ENCODE results near the gene SEC14L3. TPM values are rescaled to one million over a fixed set of nuclear protein-coding genes. Genes with fewer than 3 reads are reported as not detected.

The SEC14L3 gene
- total and polyA plus RNA-seq, 2 of the 4 experiments (the other 2 are of a cell fraction): not detected

GRCh38 chr22:30500628-30501027 is 28.8 kb upstream of the SEC14L3 start:
- no CpG with 5 or more reads among the region's 6 CpGs for WGBS, 2 experiments (ENCODE audit: extremely low coverage in 2 of 2, insufficient read length in 1 of 2)
- no peak overlapping the region for H4K91ac ChIP-seq (ENCODE audit: insufficient read depth, low read depth, low read length)
- H3K4ac ChIP-seq (ENCODE audit: low read depth, low read length): no peak overlapping the region
- no peak overlapping the region for H3K4me3 ChIP-seq (ENCODE audit: insufficient read depth, low read depth, low read length)
- TF ChIP-seq POLR2A (IDR thresholded peaks at IDR 0.05; ENCODE audit: low read depth, low read length) (no peak), CHD1 (IDR thresholded peaks at IDR 0.05; ENCODE audit: low read depth, low read length) (no peak), BHLHE40 (IDR thresholded peaks at IDR 0.05; ENCODE audit: low read depth, low read length) (no peak), FOS (IDR thresholded peaks at IDR 0.05; ENCODE audit: low read depth, low read length) (no peak), MAZ (IDR thresholded peaks at IDR 0.05; ENCODE audit: borderline replicate concordance, low read depth, low read length) (no peak), RAD21 (IDR thresholded peaks at IDR 0.05; ENCODE audit: low read length) (no peak), CTCF (conservative IDR thresholded peaks at IDR 0.05; ENCODE audit: low read depth, low read length) (no peak), RCOR1 (IDR thresholded peaks at IDR 0.05; ENCODE audit: insufficient replicate concordance, low read length) (no peak), MXI1 (IDR thresholded peaks at IDR 0.05; ENCODE audit: borderline replicate concordance, low read depth, low read length) (no peak)
- H3K27ac ChIP-seq (ENCODE audit: insufficient read depth, low read length): no peak overlapping the region
- H3K4me2 ChIP-seq (ENCODE audit: low read depth, low read length): no peak overlapping the region
- no peaks in the 10 kb centered on the region for H3K79me1 ChIP-seq (ENCODE audit: low read depth in 1 of 2, low read length in 2 of 2)
- no peak overlapping the region for H4K8ac ChIP-seq (ENCODE audit: low read depth in 2 of 2, low read length in 2 of 2)
- no peaks in the 10 kb centered on the region for H3K9me3 ChIP-seq (ENCODE audit: control insufficient read depth, insufficient read depth, low read length)
- in situ Hi-C loops (cut with MboI; ENCODE audit: low sequenced_read_pairs): no loop called here
- H3K4me1 ChIP-seq (ENCODE audit: control insufficient read depth, insufficient read depth, low read length): no peaks in the 10 kb centered on the region
- dilution Hi-C loops (cut with HindIII; ENCODE audit: low sequenced_read_pairs, unreplicated experiment): no loop called here
- DNase-seq (no peak), ATAC-seq (ENCODE audit: low read depth) (no peak)
- no peak overlapping the region for H2AK9ac ChIP-seq (replicated peaks; ENCODE audit: low read depth, low read length, poor library complexity)
- peaks cover 38% of the 10 kb centered on the region for H3K27me3 ChIP-seq (ENCODE audit: control insufficient read depth, insufficient read depth, low read length)
- H3K56ac ChIP-seq (ENCODE audit: extremely low read depth, insufficient read depth, low read length): no peak overlapping the region
- CTCF ChIA-PET: no interaction called here
- H2AFZ ChIP-seq (replicated peaks; ENCODE audit: low read length, poor library complexity): no peak overlapping the region
- H2BK15ac ChIP-seq (ENCODE audit: low read depth, low read length): no peak overlapping the region
- no TSS peak for BruUV-seq (replicated peaks)
- no peak overlapping the region for H2BK120ac ChIP-seq (ENCODE audit: low read depth, low read length)
- no peak overlapping the region for H4K5ac ChIP-seq (ENCODE audit: low read depth, low read length)
- H2BK20ac ChIP-seq (ENCODE audit: low read depth, low read length): no peak overlapping the region
- no peak overlapping the region for H3K18ac ChIP-seq (ENCODE audit: low read depth, low read length)
- POLR2A ChIA-PET (ENCODE audit: unreplicated experiment): no interaction called here
- H4K20me1 ChIP-seq (ENCODE audit: insufficient read depth, low read length): no peaks in the 10 kb centered on the region
- intact Hi-C loops (cut with micrococcal nuclease): no loop called here
- H3K9me1 ChIP-seq (ENCODE audit: insufficient read depth, low read length): no peaks in the 10 kb centered on the region
- H3K36me3 ChIP-seq (ENCODE audit: control insufficient read depth, insufficient read depth, low read length): no peaks in the 10 kb centered on the region
- H2AK5ac ChIP-seq (ENCODE audit: low read depth, low read length): no peak overlapping the region
- no peak overlapping the region for H3K14ac ChIP-seq (replicated peaks; ENCODE audit: low read depth, low read length)
- no peak overlapping the region for H2BK5ac ChIP-seq (ENCODE audit: low read depth, low read length, poor library complexity, severe bottlenecking)
- H3K9ac ChIP-seq (ENCODE audit: low read depth, low read length): no peak overlapping the region
- no peak overlapping the region for H3K23ac ChIP-seq (ENCODE audit: low read depth, low read length)
